H1 (cell line): ENCODE measurements around the gene ADAM19. TPM values are rescaled to one million over a fixed set of nuclear protein-coding genes. Genes with fewer than 3 reads are reported as not detected.

Source experiments
- CTCF ChIA-PET: fragments of 300-600 bp; sonication (Branson Sonifier 250); formaldehyde crosslinking; loops from one replicate; lab custom pipeline; 2021; ENCODE audit not compliant: partially characterized antibody; lab: Charles Lee
- POLR2A ChIA-PET: fragments of 300-600 bp; sonication (Branson Sonifier 250); formaldehyde crosslinking; loops from one replicate; lab custom pipeline; 2021; ENCODE audit warnings: inconsistent platforms; ENCODE audit not compliant: partially characterized antibody; lab: Charles Lee
- DNase-seq, 2 experiments: peaks; one replicate each; pipeline versions ENCODE4 v3.0.0 to v3.0.0-alpha.2; 2010 to 2022; ENCODE audit warnings: low spot score in 2 of 2, low read depth in 1 of 2, mixed read lengths in 1 of 2
- FAIRE-seq: peaks from 2 replicates; lab custom pipeline; 2011; peaks lifted over from hg19 to GRCh38; lab: Jason Lieb, UNC
- H2AFZ ChIP-seq: 2 replicates; pipeline ENCODE4 v1.8.1; 2012; ENCODE audit warnings: low read length, inconsistent platforms
- H2AK5ac ChIP-seq: 2 replicates; pipeline ENCODE4 v1.6.1; 2013; ENCODE audit warnings: low read depth, low read length
- H2BK120ac ChIP-seq: replicated peaks from 2 replicates; pipeline ENCODE3; 2013; ENCODE audit warnings: low read depth, low read length, inconsistent platforms
- H2BK12ac ChIP-seq: 2 replicates; pipeline ENCODE4 v1.6.1; 2013; ENCODE audit warnings: low read depth, low read length
- H2BK15ac ChIP-seq: 2 replicates; pipeline ENCODE4 v1.6.1; 2013; ENCODE audit warnings: low read length
- H2BK20ac ChIP-seq: 2 replicates; pipeline ENCODE4 v1.6.1; 2013; ENCODE audit warnings: low read length
- H2BK5ac ChIP-seq: 2 replicates; pipeline ENCODE4 v1.6.1; 2013; ENCODE audit warnings: low read depth, low read length
- H3K14ac ChIP-seq: 2 replicates; pipeline ENCODE4 v1.6.1; 2013; ENCODE audit warnings: inconsistent platforms; ENCODE audit not compliant: insufficient read length
- H3K18ac ChIP-seq: 2 replicates; pipeline ENCODE4 v1.6.1; 2013; ENCODE audit warnings: low read length; ENCODE audit errors: extremely low read depth
- H3K23ac ChIP-seq: 2 replicates; pipeline ENCODE4 v1.6.1; 2013; ENCODE audit warnings: inconsistent platforms; ENCODE audit not compliant: insufficient read length
- H3K23me2 ChIP-seq: 2 replicates; pipeline ENCODE4 v1.6.1; 2013; ENCODE audit warnings: low read depth, low read length
- H3K27ac ChIP-seq: 2 replicates; pipeline ENCODE4 v1.6.1; 2011; ENCODE audit warnings: low read depth, low read length, inconsistent platforms
- H3K27me3 ChIP-seq, 4 experiments: replicated peaks in 1 of 4; 1 replicate in 1 of 4; 2 replicates in 3 of 4; pipeline versions ENCODE4 v1.6.1 to v1.8.1; 2011 to 2013; ENCODE audit warnings: low read length in 3 of 4, mild to moderate bottlenecking in 3 of 4, inconsistent platforms in 2 of 4, mixed read lengths in 2 of 4, moderate library complexity in 1 of 4; ENCODE audit not compliant: control insufficient read depth in 3 of 4, insufficient read depth in 3 of 4; ENCODE audit errors: extremely low read depth in 1 of 4
- H3K36me3 ChIP-seq, 4 experiments: 2 replicates each; pipeline versions ENCODE4 v1.6.1 to v1.8.1; 2011 to 2013; ENCODE audit warnings: mild to moderate bottlenecking in 4 of 4, low read length in 3 of 4, moderate library complexity in 2 of 4, control low read depth in 1 of 4, inconsistent platforms in 1 of 4; ENCODE audit not compliant: insufficient read depth in 4 of 4, control insufficient read depth in 2 of 4
- H3K4ac ChIP-seq: replicated peaks from 2 replicates; pipeline ENCODE3; 2013; ENCODE audit warnings: low read length, low read depth, mixed read lengths, inconsistent platforms; ENCODE audit not compliant: insufficient read length
- H3K4me1 ChIP-seq, 4 experiments: replicated peaks in 1 of 4; 1 replicate in 1 of 4; 2 replicates in 3 of 4; pipeline versions ENCODE4 v1.6.1 to v1.8.1; 2011 to 2013; ENCODE audit warnings: low read length in 3 of 4, inconsistent platforms in 2 of 4, mixed read lengths in 1 of 4; ENCODE audit not compliant: insufficient read depth in 4 of 4, control insufficient read depth in 3 of 4
- H3K4me2 ChIP-seq, 2 experiments: 2 replicates each; pipeline versions ENCODE4 v1.6.1 to v1.8.1; 2011 to 2013; ENCODE audit warnings: low read depth in 2 of 2, low read length in 2 of 2, control low read depth in 1 of 2, inconsistent platforms in 1 of 2, mild to moderate bottlenecking in 1 of 2; ENCODE audit not compliant: insufficient read depth in 1 of 2
- H3K4me3 ChIP-seq, 4 experiments: fragments of 200-600, 300-600 bp in 1 of 4; sonication (generic), shearing (Covaris generic), sonication (Bioruptor Twin) in 1 of 4; 2 replicates each; pipeline versions ENCODE4 v1.5.1 to v1.8.1; 2011 to 2016; ENCODE audit warnings: low read length in 4 of 4, low read depth in 3 of 4, control low read depth in 2 of 4, inconsistent platforms in 2 of 4, mild to moderate bottlenecking in 2 of 4, mixed read lengths in 1 of 4, moderate library complexity in 1 of 4; ENCODE audit not compliant: insufficient read depth in 2 of 4; ENCODE audit errors: extremely low read depth in 1 of 4
- H3K56ac ChIP-seq: replicated peaks from 2 replicates; pipeline ENCODE3; 2013; ENCODE audit warnings: low read depth, mild to moderate bottlenecking, mixed read lengths, low read length, inconsistent platforms; ENCODE audit not compliant: insufficient read length
- H3K79me1 ChIP-seq: 2 replicates; pipeline ENCODE4 v1.6.1; 2013; ENCODE audit warnings: low read depth, low read length, control low read depth
- H3K79me2 ChIP-seq, 2 experiments: 2 replicates each; pipeline versions ENCODE4 v1.6.1 to v1.8.1; 2012 to 2013; ENCODE audit warnings: low read length in 2 of 2, mild to moderate bottlenecking in 2 of 2, inconsistent platforms in 1 of 2; ENCODE audit not compliant: insufficient read depth in 2 of 2, control insufficient read depth in 1 of 2
- H3K9ac ChIP-seq, 4 experiments: replicated peaks in 1 of 4; 1 replicate in 1 of 4; 2 replicates in 3 of 4; pipeline versions ENCODE4 v1.6.1 to v1.8.1; 2011 to 2013; ENCODE audit warnings: low read depth in 3 of 4, low read length in 3 of 4, control low read depth in 2 of 4, mild to moderate bottlenecking in 2 of 4, moderate library complexity in 2 of 4, inconsistent platforms in 1 of 4; ENCODE audit errors: extremely low read depth in 1 of 4
- H3K9me3 ChIP-seq, 2 experiments: 2 replicates each; pipeline versions ENCODE4 v1.6.1 to v1.8.1; 2012 to 2013; ENCODE audit warnings: mild to moderate bottlenecking in 2 of 2, moderate library complexity in 2 of 2, control low read depth in 1 of 2, inconsistent platforms in 1 of 2, low read depth in 1 of 2, low read length in 1 of 2, mixed read lengths in 1 of 2; ENCODE audit not compliant: insufficient read depth in 2 of 2
- H4K20me1 ChIP-seq, 2 experiments: replicated peaks in 1 of 2; 2 replicates each; pipeline versions ENCODE3 to v1.8.1; 2011 to 2013; ENCODE audit warnings: inconsistent platforms in 2 of 2, low read length in 2 of 2, mild to moderate bottlenecking in 1 of 2; ENCODE audit not compliant: insufficient read depth in 2 of 2, control insufficient read depth in 1 of 2
- H4K5ac ChIP-seq: 2 replicates; pipeline ENCODE4 v1.6.1; 2013; ENCODE audit warnings: low read length, low read depth, mixed read lengths, inconsistent platforms; ENCODE audit not compliant: insufficient read length
- H4K8ac ChIP-seq: 2 replicates; pipeline ENCODE4 v1.8.0; 2013; ENCODE audit warnings: mild to moderate bottlenecking, moderate library complexity, low read length, inconsistent platforms; ENCODE audit not compliant: insufficient read depth; ENCODE audit errors: extremely low read depth
- H4K91ac ChIP-seq: replicated peaks from 2 replicates; pipeline ENCODE3; 2013; ENCODE audit warnings: low read length, mixed read lengths, inconsistent platforms; ENCODE audit not compliant: insufficient read length
- EGR1 ChIP-seq: IDR thresholded peaks from 2 replicates; pipeline ENCODE4 v1.6.1; 2011; ENCODE audit warnings: low read depth, low read length, borderline replicate concordance
- EP300 ChIP-seq, 2 experiments: IDR thresholded peaks; 1 replicate in 1 of 2; 2 replicates in 1 of 2; pipeline ENCODE4 v1.6.1; 2011 to 2012; ENCODE audit warnings: low read depth in 2 of 2, low read length in 2 of 2, mild to moderate bottlenecking in 2 of 2, borderline replicate concordance in 1 of 2, inconsistent platforms in 1 of 2, moderate library complexity in 1 of 2
- JUN ChIP-seq: IDR thresholded peaks from 2 replicates; pipeline ENCODE4 v1.6.1; 2011; ENCODE audit warnings: low read depth, mild to moderate bottlenecking, improper control_type of control experiment, low read length
- JUND ChIP-seq: IDR thresholded peaks from 2 replicates; pipeline ENCODE4 v1.6.1; 2011; ENCODE audit warnings: mild to moderate bottlenecking, improper control_type of control experiment, low read length
- KDM4A ChIP-seq: IDR thresholded peaks from one replicate; pipeline ENCODE4 v1.7.1; 2012; ENCODE audit warnings: low read depth, mild to moderate bottlenecking, moderate library complexity, low read length, inconsistent platforms; ENCODE audit not compliant: severe bottlenecking
- TAF1 ChIP-seq: IDR thresholded peaks from 2 replicates; pipeline ENCODE4 v1.6.1; 2011; ENCODE audit warnings: mild to moderate bottlenecking, low read depth, low read length
- TCF12 ChIP-seq: IDR thresholded peaks from 2 replicates; pipeline ENCODE4 v1.6.1; 2011; ENCODE audit warnings: low read depth, mild to moderate bottlenecking, low read length
- ZNF274 ChIP-seq: IDR thresholded peaks from 2 replicates; pipeline ENCODE4 v1.7.0; 2012; ENCODE audit warnings: low read length, borderline replicate concordance; ENCODE audit errors: extremely low read depth
- WGBS, 2 experiments: shearing (Covaris generic) in 1 of 2; methylation state at CpG; one replicate each; pipeline versions ENCODE4 v1.1.6 to v1.1.7; 2013 to 2015; ENCODE audit warnings: low lambda C conversion rate in 2 of 2, mixed read lengths in 2 of 2, inconsistent platforms in 1 of 2, low coverage in 1 of 2, missing lambda C conversion rate in 1 of 2; ENCODE audit not compliant: insufficient replicate concordance in 2 of 2, insufficient coverage in 1 of 2, insufficient read length in 1 of 2; ENCODE audit errors: extremely low coverage in 1 of 2, missing lambda C conversion rate in 1 of 2; 5-methylcytosine and 5-hydroxymethylcytosine counted together
- polyA plus RNA-seq, 7 experiments: library from polyadenylated mRNA; depleted of rRNA in 3 of 7; stranded (reverse) in 5 of 7; unstranded in 2 of 7; fragments of >200 nt in 5 of 7; fragments of 200-250 nt in 2 of 7; gene quantifications; 1 replicate in 5 of 7; 2 replicates in 1 of 7; 4 replicates in 1 of 7; pipeline versions ENCODE4 v1.2.1 to v1.2.3, GENCODE V29; 2011 to 2013; ENCODE audit warnings: missing spikeins in 2 of 7, mixed read lengths in 2 of 7
- total RNA-seq: library from RNA; stranded (reverse); fragmentation: NEBNext Ultra II Directional; extraction: Animal tissue kit (Norgen Biotek cat#: 25700); gene quantifications from 2 replicates; pipeline ENCODE4 v1.2.1, GENCODE V29; 2021

ADAM19 gene
- total and polyA plus RNA-seq, 2 of the 8 experiments (the other 6 are each of a cell fraction or from before 2014, with no cell fraction given): 6.5 to 22.7 TPM

- Histone ChIP-seq H2BK120ac (no peak overlapping the region), H2AK5ac (no peak overlapping the region), H3K79me1 (0 out of 2 replicates have a peak, but pooled peaks cover 2% of the 10 kb centered on the region), H3K27ac (no peak overlapping the region), H3K4me2 (no peak overlapping the region), H2AFZ (no peak overlapping the region), H2BK12ac (no peak overlapping the region), H3K4me3 (no peak overlapping the region), H2BK15ac (no peak overlapping the region), H3K18ac (no peak overlapping the region), H3K56ac (no peak overlapping the region), H3K9me3 (no peaks in the 10 kb centered on the region), H4K8ac (no peak overlapping the region), H3K23ac (no peak overlapping the region), H3K23me2 (no peaks in the 10 kb centered on the region), H4K5ac (no peak overlapping the region), H3K79me2 (no peaks in the 10 kb centered on the region), H3K27me3 (no peaks in the 10 kb centered on the region), H3K36me3 (no peaks in the 10 kb centered on the region; a peak in 2 of 8 replicates), H3K4me1 (peaks cover 0 to 12% (median 7%) of the 10 kb centered on the region in 4 experiments; a peak in 6 of 7 replicates), H2BK5ac (no peak overlapping the region), H3K4ac (no peak overlapping the region), H4K20me1 (no peaks in the 10 kb centered on the region), H3K9ac (no peak overlapping the region), H3K14ac (no peak overlapping the region), H4K91ac (no peak overlapping the region), H2BK20ac (no peak overlapping the region)
- DNase-seq (no peak), FAIRE-seq (no peak)
- ChIA-PET POLR2A (no interaction called here), CTCF (interaction anchor here (1.2 to 1.6 kb wide), 2 partner anchors 86 to 93 kb away, joined by 4 to 7 read pairs; no protein-coding TSS in a partner anchor)
- WGBS, 2 experiments: 97% methylated on average over 11 of the region's 11 CpGs; no CpG with 5 or more reads in 1 of the 2 experiments
- TF ChIP-seq TAF1: no peak
- no peak for TF ChIP-seq EGR1
- TF ChIP-seq EP300 (IDR thresholded peaks at IDR 0.05; ENCODE audit: borderline replicate concordance in 1 of 2, low read depth in 2 of 2, low read length in 2 of 2): no peak
- no peak for TF ChIP-seq TCF12
- no peak for TF ChIP-seq KDM4A
- TF ChIP-seq JUND: no peak
- TF ChIP-seq JUN: no peak
- TF ChIP-seq ZNF274: no peak
Observed at GRCh38 chr5:157563373-157563928, 12.1 kb downstream of the ADAM19 start.
